ENCODE data around the gene UBE3D.

DNA sequence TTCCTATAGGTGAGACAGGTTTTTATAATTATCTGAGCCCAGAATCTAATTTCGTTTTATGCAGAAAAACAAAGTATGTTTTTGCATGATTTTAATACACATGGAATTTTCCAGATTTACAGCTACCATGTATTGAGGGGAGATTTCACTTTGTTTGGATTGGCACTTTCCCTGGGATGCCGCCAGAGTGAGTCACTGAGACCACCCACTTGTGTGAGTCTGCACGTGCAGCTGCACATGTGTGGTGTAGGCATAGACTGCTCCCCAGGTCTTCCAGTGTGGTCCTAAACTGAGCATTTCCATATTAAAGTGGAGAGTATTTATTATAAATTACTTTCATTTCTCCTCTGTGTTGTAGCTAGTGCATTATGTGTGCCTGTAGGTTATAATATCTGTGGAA is 186.8 kb downstream of the UBE3D start:
- TF ChIP-seq CTCF (tag by site-specific recombination; IDR thresholded peaks at IDR 0.05) = no peak
- TF ChIP-seq, protein P1, sequence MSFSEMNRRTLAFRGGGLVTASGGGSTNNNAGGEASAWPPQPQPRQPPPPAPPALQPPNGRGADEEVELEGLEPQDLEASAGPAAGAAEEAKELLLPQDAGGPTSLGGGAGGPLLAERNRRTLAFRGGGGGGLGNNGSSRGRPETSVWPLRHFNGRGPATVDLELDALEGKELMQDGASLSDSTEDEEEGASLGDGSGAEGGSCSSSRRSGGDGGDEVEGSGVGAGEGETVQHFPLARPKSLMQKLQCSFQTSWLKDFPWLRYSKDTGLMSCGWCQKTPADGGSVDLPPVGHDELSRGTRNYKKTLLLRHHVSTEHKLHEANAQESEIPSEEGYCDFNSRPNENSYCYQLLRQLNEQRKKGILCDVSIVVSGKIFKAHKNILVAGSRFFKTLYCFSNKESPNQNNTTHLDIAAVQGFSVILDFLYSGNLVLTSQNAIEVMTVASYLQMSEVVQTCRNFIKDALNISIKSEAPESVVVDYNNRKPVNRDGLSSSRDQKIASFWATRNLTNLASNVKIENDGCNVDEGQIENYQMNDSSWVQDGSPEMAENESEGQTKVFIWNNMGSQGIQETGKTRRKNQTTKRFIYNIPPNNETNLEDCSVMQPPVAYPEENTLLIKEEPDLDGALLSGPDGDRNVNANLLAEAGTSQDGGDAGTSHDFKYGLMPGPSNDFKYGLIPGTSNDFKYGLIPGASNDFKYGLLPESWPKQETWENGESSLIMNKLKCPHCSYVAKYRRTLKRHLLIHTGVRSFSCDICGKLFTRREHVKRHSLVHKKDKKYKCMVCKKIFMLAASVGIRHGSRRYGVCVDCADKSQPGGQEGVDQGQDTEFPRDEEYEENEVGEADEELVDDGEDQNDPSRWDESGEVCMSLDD (tag by site-specific recombination; IDR thresholded peaks at IDR 0.05) = no peak
- TF ChIP-seq ZBTB26 (tag by site-specific recombination; optimal IDR thresholded peaks at IDR 0.05) = no peak
- TF ChIP-seq ZBTB8A (tag by site-specific recombination; IDR thresholded peaks at IDR 0.05) = no peak
- no peak for TF ChIP-seq PATZ1 (tag by site-specific recombination; IDR thresholded peaks at IDR 0.05)
- no peak for TF ChIP-seq ZNF776 (tag by site-specific recombination; IDR thresholded peaks at IDR 0.05; ENCODE audit: borderline replicate concordance)
- TF ChIP-seq ZSCAN30 (tag by site-specific recombination; IDR thresholded peaks at IDR 0.05) = no peak
- TF ChIP-seq ZNF202 (tag by site-specific recombination; IDR thresholded peaks at IDR 0.05; ENCODE audit: borderline replicate concordance) = no peak
- TF ChIP-seq ZNF140 (tag by site-specific recombination; IDR thresholded peaks at IDR 0.05) = no peak
- no peak for TF ChIP-seq ZNF510 (tag by site-specific recombination; IDR thresholded peaks at IDR 0.05; ENCODE audit: insufficient replicate concordance)
- TF ChIP-seq, protein P2, sequence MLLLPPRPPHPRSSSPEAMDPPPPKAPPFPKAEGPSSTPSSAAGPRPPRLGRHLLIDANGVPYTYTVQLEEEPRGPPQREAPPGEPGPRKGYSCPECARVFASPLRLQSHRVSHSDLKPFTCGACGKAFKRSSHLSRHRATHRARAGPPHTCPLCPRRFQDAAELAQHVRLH (tag by site-specific recombination; IDR thresholded peaks at IDR 0.05) = no peak
- no peak for TF ChIP-seq ZNF785 (tag by site-specific recombination; IDR thresholded peaks at IDR 0.05)
- no peak for TF ChIP-seq ZNF10 (tag by site-specific recombination; IDR thresholded peaks at IDR 0.05)

All from HEK293 (cell line).